GM12874 (cell line): ENCODE data around the gene RILPL1.

Source experiments
- CTCF ChIP-seq: IDR thresholded peaks from 2 replicates; pipeline ENCODE4 v1.5.1; 2011; ENCODE audit warnings: low read depth, mild to moderate bottlenecking, control low read depth, low read length, moderate library complexity; ENCODE audit not compliant: insufficient read depth

Gene RILPL1

GRCh38 chr12:123559468-123559867 is 25.9 kb upstream of the RILPL1 start:
- no peak for TF ChIP-seq CTCF

- no peak for TF ChIP-seq CTCF
Measured at GRCh38 chr12:123550700-123551099, 17.2 kb upstream of the RILPL1 start.

GRCh38 chr12:123548107-123548506 is 14.6 kb upstream of the RILPL1 start:
- TF ChIP-seq CTCF: no peak

GRCh38 chr12:123546281-123546680 is 12.8 kb upstream of the RILPL1 start:
- TF ChIP-seq CTCF: no peak

GRCh38 chr12:123543541-123543940 is 10.0 kb upstream of the RILPL1 start:
- no peak for TF ChIP-seq CTCF

- TF ChIP-seq CTCF: no peak
Measured at GRCh38 chr12:123540899-123541662, 7.6 kb upstream of the RILPL1 start.

GRCh38 chr12:123532808-123533649 is 490 bp downstream of the RILPL1 start:
- TF ChIP-seq CTCF: no peak
